Suprapubic skin (tissue), 4 donors: ENCODE data around the gene MYADML2. TPM values are rescaled to one million over a fixed set of nuclear protein-coding genes. Genes with fewer than 3 reads are reported as not detected.

Experiments used
- DNase-seq, 2 donors: peaks; one replicate each; pipeline ENCODE4 v3.0.0-alpha.2; 2019; ENCODE audit warnings: low spot score in 2 of 2
- H3K27ac ChIP-seq: fragments of 200-600 bp; sonication (generic); one replicate; pipeline ENCODE4 v1.5.1; 2019
- H3K27me3 ChIP-seq: fragments of 200-600 bp; sonication (generic); one replicate; pipeline ENCODE4 v1.5.1; 2019
- H3K36me3 ChIP-seq: fragments of 200-600 bp; sonication (generic); one replicate; pipeline ENCODE4 v1.5.1; 2019
- H3K4me1 ChIP-seq: fragments of 200-600 bp; sonication (generic); one replicate; pipeline ENCODE4 v1.5.1; 2019
- H3K4me3 ChIP-seq: fragments of 200-600 bp; sonication (generic); one replicate; pipeline ENCODE4 v1.5.1; 2019; ENCODE audit warnings: mild to moderate bottlenecking
- H3K9me3 ChIP-seq: fragments of 200-600 bp; sonication (generic); one replicate; pipeline ENCODE4 v1.5.1; 2019
- EP300 ChIP-seq: sonication (generic); formaldehyde crosslinking; IDR thresholded peaks from one replicate; pipeline ENCODE4 v1.6.1; 2017; ENCODE audit warnings: antibody characterized with exemption
- POLR2A ChIP-seq, 2 donors: fragments of 450-650 bp; IDR thresholded peaks; one replicate each; pipeline ENCODE4 v1.6.1; 2017; ENCODE audit warnings: antibody characterized with exemption in 2 of 2, mild to moderate bottlenecking in 2 of 2, moderate library complexity in 2 of 2
- POLR2AphosphoS5 ChIP-seq, 3 donors: sonication (generic); formaldehyde crosslinking; IDR thresholded peaks; one replicate each; pipeline ENCODE4 v1.6.1; 2017; ENCODE audit warnings: antibody characterized with exemption in 3 of 3
- WGBS: methylation state at CpG from one replicate; pipeline ENCODE4 v1.1.5; 2018; 5-methylcytosine and 5-hydroxymethylcytosine counted together
- total RNA-seq, 4 donors: library from RNA; depleted of rRNA; stranded (reverse); fragments of >200 nt; gene quantifications; one replicate each; pipeline ENCODE4 v1.1.0, GENCODE V29; 2016
- TF ChIP-seq, protein P1 (sequence below), 2 donors: fragments of 200-600 bp in 1 of 2; fragments of 450-650 bp in 1 of 2; sonication (generic) in 1 of 2; IDR thresholded peaks; one replicate each; pipeline ENCODE4 v1.5.1; 2016 to 2019; ENCODE audit warnings: antibody characterized with exemption in 2 of 2, mild to moderate bottlenecking in 1 of 2, moderate library complexity in 1 of 2

Gene MYADML2
- total RNA-seq, 4 donors from 2014 or later: not detected

DNA sequence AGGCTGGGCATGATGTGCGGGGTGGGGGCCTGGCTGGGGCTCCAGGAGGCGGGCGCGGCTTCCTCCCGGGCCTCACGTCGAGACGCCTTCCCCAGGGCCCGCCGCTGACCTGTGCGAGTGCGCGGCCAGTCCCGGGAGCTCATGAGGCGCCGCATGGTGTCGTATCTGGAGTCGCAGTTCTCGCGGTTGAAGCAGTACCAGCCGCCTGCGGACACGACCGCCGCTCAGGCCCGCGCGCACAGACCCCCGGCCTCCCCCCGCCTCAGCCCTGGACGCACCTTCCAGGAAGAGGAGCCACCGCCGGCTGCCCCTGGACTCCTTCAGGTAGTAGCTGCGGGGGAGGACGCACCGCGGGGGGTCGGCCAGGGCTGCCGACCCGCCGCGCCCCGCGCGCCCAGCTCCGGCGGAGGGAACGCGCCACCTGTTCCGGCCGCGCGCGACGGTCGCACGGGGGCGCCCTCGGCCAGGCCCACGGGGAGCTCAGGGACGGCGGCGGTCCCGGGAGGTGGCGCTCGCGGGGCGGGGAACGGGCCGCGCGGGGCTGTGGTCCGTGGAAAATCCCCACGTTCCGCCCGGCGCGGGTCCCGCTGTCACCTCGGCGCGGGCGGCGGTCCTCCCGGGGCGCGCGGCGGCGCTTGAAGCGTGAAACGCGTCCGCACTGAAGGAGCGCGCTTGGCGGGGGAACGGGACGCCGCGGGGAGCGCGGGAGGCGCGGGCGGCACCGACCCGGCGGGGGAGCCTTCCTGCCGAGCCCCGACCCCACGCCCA is 12.5 kb upstream of the MYADML2 start:
- peak overlapping the region; percentile 47 for H3K4me3 ChIP-seq
- no peak for TF ChIP-seq EP300
- TF ChIP-seq, protein P1, sequence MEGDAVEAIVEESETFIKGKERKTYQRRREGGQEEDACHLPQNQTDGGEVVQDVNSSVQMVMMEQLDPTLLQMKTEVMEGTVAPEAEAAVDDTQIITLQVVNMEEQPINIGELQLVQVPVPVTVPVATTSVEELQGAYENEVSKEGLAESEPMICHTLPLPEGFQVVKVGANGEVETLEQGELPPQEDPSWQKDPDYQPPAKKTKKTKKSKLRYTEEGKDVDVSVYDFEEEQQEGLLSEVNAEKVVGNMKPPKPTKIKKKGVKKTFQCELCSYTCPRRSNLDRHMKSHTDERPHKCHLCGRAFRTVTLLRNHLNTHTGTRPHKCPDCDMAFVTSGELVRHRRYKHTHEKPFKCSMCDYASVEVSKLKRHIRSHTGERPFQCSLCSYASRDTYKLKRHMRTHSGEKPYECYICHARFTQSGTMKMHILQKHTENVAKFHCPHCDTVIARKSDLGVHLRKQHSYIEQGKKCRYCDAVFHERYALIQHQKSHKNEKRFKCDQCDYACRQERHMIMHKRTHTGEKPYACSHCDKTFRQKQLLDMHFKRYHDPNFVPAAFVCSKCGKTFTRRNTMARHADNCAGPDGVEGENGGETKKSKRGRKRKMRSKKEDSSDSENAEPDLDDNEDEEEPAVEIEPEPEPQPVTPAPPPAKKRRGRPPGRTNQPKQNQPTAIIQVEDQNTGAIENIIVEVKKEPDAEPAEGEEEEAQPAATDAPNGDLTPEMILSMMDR (IDR thresholded peaks at IDR 0.05): peak; percentile 91 to 94
- DNase-seq: no peak
- no peak overlapping the region for H3K27ac ChIP-seq
- WGBS: 5% methylated on average over 4 of the region's 112 CpGs
- H3K9me3 ChIP-seq: no peaks in the 10 kb centered on the region
- H3K27me3 ChIP-seq: peaks cover 70% of the 10 kb centered on the region
- peaks cover 32% of the 10 kb centered on the region for H3K4me1 ChIP-seq
- H3K36me3 ChIP-seq: no peaks in the 10 kb centered on the region

DNA sequence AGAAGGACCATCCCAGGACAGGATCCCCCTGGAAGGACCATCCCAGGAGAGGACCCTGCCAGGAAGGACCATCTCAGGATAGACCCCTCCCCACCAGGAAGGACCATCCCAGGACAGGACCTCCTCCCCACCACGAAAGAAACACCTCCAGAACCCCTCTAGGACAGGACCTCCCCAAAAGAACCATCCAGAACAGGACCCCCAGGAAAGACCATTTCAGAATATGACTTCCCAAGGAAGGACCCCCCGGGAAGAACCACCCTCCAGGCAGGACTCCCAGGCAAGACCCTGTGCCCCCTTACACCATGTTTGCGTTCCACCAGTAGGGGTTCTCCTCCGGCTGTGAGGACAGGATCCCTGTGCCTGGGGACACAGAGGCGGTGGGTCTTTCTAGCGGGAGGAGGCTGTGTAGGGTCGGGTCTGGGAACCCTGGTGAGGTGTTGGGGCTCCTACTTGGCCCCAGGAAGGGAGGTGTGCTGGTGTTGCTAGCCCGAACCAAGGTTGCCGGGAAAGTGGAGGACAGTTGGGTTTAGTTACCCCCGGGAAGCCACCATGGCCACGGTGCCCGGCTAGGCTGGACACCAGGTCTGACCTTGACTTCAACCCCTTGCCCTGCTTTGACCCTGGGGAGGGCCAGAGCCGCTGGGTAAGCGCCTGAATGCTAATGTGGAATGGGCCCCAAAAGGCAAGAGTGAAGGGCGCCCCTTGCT is 11.8 kb upstream of the MYADML2 start:
- Histone ChIP-seq H3K4me3 (no peak overlapping the region), H3K9me3 (no peaks in the 10 kb centered on the region), H3K4me1 (peaks cover 32% of the 10 kb centered on the region), H3K27me3 (peaks cover 65% of the 10 kb centered on the region), H3K36me3 (no peaks in the 10 kb centered on the region), H3K27ac (no peak overlapping the region)
- 69% methylated on average over 12 of the region's 15 CpGs for WGBS
- no peak for DNase-seq
- no peak for TF ChIP-seq POLR2AphosphoS5 (IDR thresholded peaks at IDR 0.05)
- no peak for TF ChIP-seq EP300
- TF ChIP-seq, protein P1 (IDR thresholded peaks at IDR 0.05): no peak
- TF ChIP-seq POLR2A (IDR thresholded peaks at IDR 0.05): no peak

DNA sequence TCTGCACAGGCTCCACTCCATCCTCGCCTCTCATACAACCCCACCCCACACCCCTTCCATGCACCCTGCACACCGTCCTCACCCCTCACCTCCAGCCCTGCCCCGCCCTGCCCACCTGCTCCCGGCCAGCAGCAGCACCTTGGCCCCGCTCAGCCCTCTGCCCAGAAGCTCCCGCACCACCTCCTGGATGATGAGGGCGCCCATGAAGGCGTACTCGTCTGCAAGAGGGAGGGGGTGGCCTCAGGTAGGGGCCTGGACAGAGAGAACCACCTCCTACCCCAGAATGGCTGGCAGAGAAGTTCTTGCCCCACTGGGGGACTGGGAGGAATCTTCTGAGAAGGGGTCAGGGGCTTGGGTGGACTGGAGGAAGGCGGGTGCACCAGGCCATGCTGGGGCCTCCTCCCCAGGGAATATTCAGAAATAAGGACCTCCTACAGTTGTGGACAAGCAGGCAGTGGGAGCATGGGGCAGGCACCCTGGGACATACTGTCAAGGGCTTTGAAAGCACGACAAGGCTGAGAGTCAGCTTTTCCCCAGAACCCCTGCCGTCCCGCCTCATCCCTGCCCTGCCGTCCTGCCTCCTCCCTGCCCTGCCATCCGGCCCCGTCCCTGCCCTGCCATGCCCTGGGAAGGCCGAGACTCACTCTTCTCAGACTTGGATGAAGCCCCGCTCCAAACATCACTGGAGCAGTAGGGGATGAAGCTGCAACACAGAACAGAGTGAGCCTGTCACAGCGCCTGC is 10.8 kb upstream of the MYADML2 start:
- H3K4me1 ChIP-seq: peaks cover 32% of the 10 kb centered on the region
- H3K36me3 ChIP-seq: no peaks in the 10 kb centered on the region
- DNase-seq: no peak
- no peak overlapping the region for H3K4me3 ChIP-seq
- 80% methylated on average over 19 of the region's 19 CpGs for WGBS
- H3K9me3 ChIP-seq: no peaks in the 10 kb centered on the region
- peaks cover 59% of the 10 kb centered on the region for H3K27me3 ChIP-seq
- TF ChIP-seq, protein P1 (IDR thresholded peaks at IDR 0.05): no peak
- TF ChIP-seq POLR2A (IDR thresholded peaks at IDR 0.05) (no peak), POLR2AphosphoS5 (IDR thresholded peaks at IDR 0.05) (no peak), EP300 (no peak)
- no peak overlapping the region for H3K27ac ChIP-seq

DNA sequence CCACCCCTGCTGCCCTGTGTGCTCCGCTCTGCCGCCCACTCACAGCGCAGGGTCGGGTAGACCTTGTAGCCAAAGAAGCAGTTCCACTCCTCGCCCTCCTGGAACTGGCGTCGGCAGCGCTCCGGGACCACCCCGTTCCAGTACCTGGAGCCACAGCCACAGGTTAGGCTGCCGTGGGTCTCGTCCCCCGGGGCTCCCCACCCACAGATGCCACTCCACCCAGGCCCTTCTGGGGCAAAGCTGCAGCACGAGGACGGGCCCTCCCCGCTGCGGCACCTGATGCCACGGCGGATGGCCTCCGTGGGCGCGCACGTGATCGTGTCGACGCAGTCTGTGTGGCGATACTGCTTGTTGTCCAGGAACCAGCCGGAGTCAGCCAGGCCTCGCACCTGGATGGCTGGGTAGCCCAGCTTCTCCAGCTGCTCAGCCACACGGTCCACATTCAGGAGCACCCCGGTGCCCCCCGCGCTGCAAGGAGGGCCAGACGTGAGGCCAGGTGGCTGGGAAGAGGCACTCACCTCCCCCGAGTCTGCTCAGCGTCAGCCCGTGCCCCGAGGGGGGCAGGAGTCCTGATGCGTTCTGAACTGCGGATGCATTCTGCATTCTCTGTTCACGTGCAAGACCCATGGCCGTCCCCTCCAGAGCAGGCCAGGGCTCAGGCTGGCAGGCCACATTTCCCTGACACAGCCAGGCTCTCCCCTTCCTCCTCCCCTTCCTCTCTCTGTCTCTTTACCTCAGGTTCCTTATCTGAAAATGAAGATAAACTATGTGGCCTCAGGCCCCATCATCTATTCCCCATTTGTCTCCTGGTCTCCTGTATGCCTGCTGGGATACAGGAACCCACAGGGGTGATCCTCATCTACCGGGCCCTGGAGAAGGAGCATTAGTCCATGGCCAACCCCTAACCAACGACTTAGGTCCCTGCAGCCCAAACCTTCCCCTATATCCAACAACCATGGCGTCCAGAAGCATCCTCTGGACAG is 9.9 kb upstream of the MYADML2 start:
- Histone ChIP-seq H3K27ac (no peak overlapping the region), H3K27me3 (peaks cover 49% of the 10 kb centered on the region), H3K36me3 (no peaks in the 10 kb centered on the region), H3K9me3 (no peaks in the 10 kb centered on the region), H3K4me1 (peaks cover 27% of the 10 kb centered on the region), H3K4me3 (no peak overlapping the region)
- DNase-seq: no peak
- 72% methylated on average over 16 of the region's 45 CpGs for WGBS
- no peak for TF ChIP-seq POLR2AphosphoS5 (IDR thresholded peaks at IDR 0.05)
- TF ChIP-seq, protein P1 (IDR thresholded peaks at IDR 0.05): no peak
- no peak for TF ChIP-seq EP300
- TF ChIP-seq POLR2A (IDR thresholded peaks at IDR 0.05): no peak
